Ishikawa (cell line): ENCODE results near the gene CLBA1.

Experiments
- CEBPB ChIP-seq: IDR thresholded peaks from 2 replicates; pipeline ENCODE4 v1.6.1; 2012
- CREB1 ChIP-seq: IDR thresholded peaks from 2 replicates; pipeline ENCODE4 v1.6.1; 2012; ENCODE audit warnings: low read depth
- EGR1 ChIP-seq: IDR thresholded peaks from 2 replicates; pipeline ENCODE4 v1.6.1; 2012
- EP300 ChIP-seq: IDR thresholded peaks from 2 replicates; pipeline ENCODE4 v1.6.1; 2012; ENCODE audit warnings: borderline replicate concordance
- FOXM1 ChIP-seq: IDR thresholded peaks from 2 replicates; pipeline ENCODE4 v1.6.1; 2012; ENCODE audit warnings: low read depth, borderline replicate concordance
- MAX ChIP-seq: IDR thresholded peaks from 2 replicates; pipeline ENCODE4 v1.6.1; 2012
- RAD21 ChIP-seq: IDR thresholded peaks from 2 replicates; pipeline ENCODE4 v1.6.1; 2012; ENCODE audit warnings: low read depth
- REST ChIP-seq: IDR thresholded peaks from 2 replicates; pipeline ENCODE4 v1.6.1; 2012; ENCODE audit warnings: low read depth, mild to moderate bottlenecking
- TAF1 ChIP-seq: IDR thresholded peaks from 2 replicates; pipeline ENCODE4 v1.6.1; 2012; ENCODE audit warnings: low read depth, mild to moderate bottlenecking
- TCF12 ChIP-seq: IDR thresholded peaks from 2 replicates; pipeline ENCODE4 v1.6.1; 2012; ENCODE audit warnings: low read depth
- YY1 ChIP-seq: IDR thresholded peaks from 2 replicates; pipeline ENCODE4 v1.6.1; 2012; ENCODE audit warnings: low read depth

GRCh38 chr14:105034315-105035039 lies 48.9 kb downstream of the CLBA1 start:
- TF ChIP-seq RAD21 (no peak), TAF1 (no peak), REST (no peak), EGR1 (no peak), TCF12 (no peak), MAX (no peak), CREB1 (no peak), YY1 (no peak), EP300 (no peak), CEBPB (no peak), FOXM1 (no peak)
